Measurements from ENCODE around the gene PRKG1. TPM values are rescaled to one million over a fixed set of nuclear protein-coding genes. Genes with fewer than 3 reads are reported as not detected.

PRKG1 gene
- polyA plus RNA-seq, 3 donors = not detected

DNA sequence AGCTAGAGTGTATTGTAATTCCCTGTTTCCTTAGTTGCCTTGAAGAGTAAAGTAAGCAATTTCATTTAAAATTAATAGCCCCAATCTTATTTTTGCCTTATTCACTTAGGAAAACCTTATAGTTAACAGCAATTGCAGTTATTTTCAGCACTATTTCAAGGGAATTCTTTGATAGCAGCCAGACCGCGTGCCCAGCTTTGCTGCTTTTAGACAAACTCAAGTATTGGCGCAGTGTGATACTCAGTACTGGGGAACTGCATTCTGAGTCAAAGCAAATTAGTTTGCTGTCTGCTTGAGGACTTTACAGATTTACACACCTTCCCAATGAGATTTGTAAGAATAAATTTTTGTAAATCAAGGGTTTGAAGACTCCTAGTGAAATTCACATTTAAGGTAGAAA lies 21.2 kb downstream of the PRKG1 start:
- no peaks in the 10 kb centered on the region for H3K27me3 ChIP-seq (ENCODE audit: control insufficient read depth in 2 of 2, insufficient read depth in 2 of 2, low read length in 2 of 2)
- Mint-ChIP-seq H3K9me3 (peaks cover 0 to 2% (median 0%) of the 10 kb centered on the region in 7 donors), H3K27me3 (ENCODE audit: low read depth in 3 of 3) (no peaks in the 10 kb centered on the region), H3K4me1 (no peaks in the 10 kb centered on the region), H3K27ac (no peak overlapping the region), H3K36me3 (no peaks in the 10 kb centered on the region), H3K4me3 (no peak overlapping the region)
- no peak overlapping the region for H3K4me2 ChIP-seq (replicated peaks; ENCODE audit: extremely low read depth, low read length, poor library complexity, severe bottlenecking)
- no peak for DNase-seq
- no peak overlapping the region for H3K9ac ChIP-seq (ENCODE audit: insufficient read depth, low read length, poor library complexity, severe bottlenecking)
- H3K27ac ChIP-seq (ENCODE audit: low read depth in 1 of 2, low read length in 2 of 2) = no peak overlapping the region
- TF ChIP-seq, protein P1, sequence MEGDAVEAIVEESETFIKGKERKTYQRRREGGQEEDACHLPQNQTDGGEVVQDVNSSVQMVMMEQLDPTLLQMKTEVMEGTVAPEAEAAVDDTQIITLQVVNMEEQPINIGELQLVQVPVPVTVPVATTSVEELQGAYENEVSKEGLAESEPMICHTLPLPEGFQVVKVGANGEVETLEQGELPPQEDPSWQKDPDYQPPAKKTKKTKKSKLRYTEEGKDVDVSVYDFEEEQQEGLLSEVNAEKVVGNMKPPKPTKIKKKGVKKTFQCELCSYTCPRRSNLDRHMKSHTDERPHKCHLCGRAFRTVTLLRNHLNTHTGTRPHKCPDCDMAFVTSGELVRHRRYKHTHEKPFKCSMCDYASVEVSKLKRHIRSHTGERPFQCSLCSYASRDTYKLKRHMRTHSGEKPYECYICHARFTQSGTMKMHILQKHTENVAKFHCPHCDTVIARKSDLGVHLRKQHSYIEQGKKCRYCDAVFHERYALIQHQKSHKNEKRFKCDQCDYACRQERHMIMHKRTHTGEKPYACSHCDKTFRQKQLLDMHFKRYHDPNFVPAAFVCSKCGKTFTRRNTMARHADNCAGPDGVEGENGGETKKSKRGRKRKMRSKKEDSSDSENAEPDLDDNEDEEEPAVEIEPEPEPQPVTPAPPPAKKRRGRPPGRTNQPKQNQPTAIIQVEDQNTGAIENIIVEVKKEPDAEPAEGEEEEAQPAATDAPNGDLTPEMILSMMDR (IDR thresholded peaks at IDR 0.05) = no peak
- intact Hi-C loops (cut with micrococcal nuclease) = no loop called here
- H3K4me3 ChIP-seq (replicated peaks in 1 of 3; ENCODE audit: low read depth in 2 of 3, low read length in 3 of 3) = no peak overlapping the region
- H3K36me3 ChIP-seq (replicated peaks in 1 of 2; ENCODE audit: control insufficient read depth in 1 of 2, insufficient read depth in 2 of 2, low read length in 2 of 2) = no peaks in the 10 kb centered on the region
- WGBS (ENCODE audit: insufficient coverage) = no CpG with 5 or more reads among the region's 3 CpGs
- H2AFZ ChIP-seq (ENCODE audit: insufficient read depth, low read depth, low read length, poor library complexity, severe bottlenecking) = no peak overlapping the region
- H3K9me3 ChIP-seq (replicated peaks in 1 of 2; ENCODE audit: control insufficient read depth in 1 of 2, insufficient read depth in 1 of 2, low read length in 2 of 2) = no peaks in the 10 kb centered on the region
- no peaks in the 10 kb centered on the region for H4K20me1 ChIP-seq (ENCODE audit: insufficient read depth, low read length)
- no peaks in the 10 kb centered on the region for H3K79me2 ChIP-seq (ENCODE audit: insufficient read depth, low read length)
- H3K4me1 ChIP-seq (ENCODE audit: control insufficient read depth in 1 of 2, insufficient read depth in 2 of 2, low read length in 2 of 2) = no peaks in the 10 kb centered on the region

DNA sequence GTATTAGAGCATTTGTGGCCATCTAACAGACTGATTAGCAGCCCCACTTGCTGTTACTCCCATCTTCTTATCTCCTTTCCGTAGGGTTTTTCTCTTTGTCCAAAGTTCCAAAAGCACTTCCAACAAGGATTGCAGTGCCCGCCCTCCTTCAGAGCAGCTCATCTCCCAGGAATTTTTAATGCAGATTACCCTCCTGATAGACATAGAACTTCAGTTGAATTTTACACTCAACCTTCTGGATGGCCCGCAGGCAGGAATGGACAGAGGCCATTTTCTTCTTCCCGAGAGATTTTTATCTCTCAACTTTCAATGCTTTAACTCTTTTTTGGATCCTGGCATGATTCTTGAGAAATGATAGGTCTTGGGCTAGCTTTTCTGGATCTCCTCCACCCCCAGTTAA lies 23.3 kb downstream of the PRKG1 start:
- Histone ChIP-seq H3K9me3 (replicated peaks in 1 of 2; ENCODE audit: control insufficient read depth in 1 of 2, insufficient read depth in 1 of 2, low read length in 2 of 2) (no peaks in the 10 kb centered on the region), H3K27me3 (ENCODE audit: control insufficient read depth in 2 of 2, insufficient read depth in 2 of 2, low read length in 2 of 2) (no peaks in the 10 kb centered on the region), H3K4me1 (ENCODE audit: control insufficient read depth in 1 of 2, insufficient read depth in 2 of 2, low read length in 2 of 2) (no peaks in the 10 kb centered on the region), H4K20me1 (ENCODE audit: insufficient read depth, low read length) (no peaks in the 10 kb centered on the region), H3K4me3 (replicated peaks in 1 of 3; ENCODE audit: low read depth in 2 of 3, low read length in 3 of 3) (no peak overlapping the region), H3K36me3 (replicated peaks in 1 of 2; ENCODE audit: control insufficient read depth in 1 of 2, insufficient read depth in 2 of 2, low read length in 2 of 2) (no peaks in the 10 kb centered on the region), H3K79me2 (ENCODE audit: insufficient read depth, low read length) (no peaks in the 10 kb centered on the region), H3K27ac (ENCODE audit: low read depth in 1 of 2, low read length in 2 of 2) (no peak overlapping the region), H3K9ac (ENCODE audit: insufficient read depth, low read length, poor library complexity, severe bottlenecking) (no peak overlapping the region), H3K4me2 (replicated peaks; ENCODE audit: extremely low read depth, low read length, poor library complexity, severe bottlenecking) (no peak overlapping the region), H2AFZ (ENCODE audit: insufficient read depth, low read depth, low read length, poor library complexity, severe bottlenecking) (no peak overlapping the region)
- 100% methylated on average over 2 of the region's 4 CpGs for WGBS (ENCODE audit: insufficient coverage)
- peaks cover 0 to 2% (median 0%) of the 10 kb centered on the region in 7 donors for H3K9me3 Mint-ChIP-seq
- no peak overlapping the region for H3K27ac Mint-ChIP-seq
- intact Hi-C loops (cut with micrococcal nuclease) = no loop called here
- DNase-seq = no peak
- TF ChIP-seq, protein P1 (IDR thresholded peaks at IDR 0.05) = no peak
- H3K27me3 Mint-ChIP-seq (ENCODE audit: low read depth in 3 of 3) = peaks cover 0 to 2% (median 0%) of the 10 kb centered on the region in 3 donors
- no peaks in the 10 kb centered on the region for H3K4me1 Mint-ChIP-seq
- H3K4me3 Mint-ChIP-seq = no peak overlapping the region
- H3K36me3 Mint-ChIP-seq = no peaks in the 10 kb centered on the region
